ENCODE data around the gene MAGI1. TPM values are rescaled to one million over a fixed set of nuclear protein-coding genes. Genes with fewer than 3 reads are reported as not detected.

MAGI1 gene
- total RNA-seq, 1 donor from 2014 or later: 10.8 TPM

- peaks cover 6% of the 10 kb centered on the region for H3K27me3 Mint-ChIP-seq (ENCODE audit: low read depth)
- no peak overlapping the region for H3K4me3 Mint-ChIP-seq (ENCODE audit: low read depth)
- no peak for DNase-seq (ENCODE audit: low spot score)
- H3K9me3 Mint-ChIP-seq: peaks cover 4% of the 10 kb centered on the region
- no peaks in the 10 kb centered on the region for H3K36me3 Mint-ChIP-seq (ENCODE audit: low read depth)
- intact Hi-C loops (cut with micrococcal nuclease): no loop called here
- peaks cover 8% of the 10 kb centered on the region for H3K4me1 Mint-ChIP-seq (ENCODE audit: low read depth)
- H3K27ac Mint-ChIP-seq: no peak overlapping the region
Observed at GRCh38 chr3:65938676-65939075, 100.0 kb downstream of the MAGI1 start.

DNA sequence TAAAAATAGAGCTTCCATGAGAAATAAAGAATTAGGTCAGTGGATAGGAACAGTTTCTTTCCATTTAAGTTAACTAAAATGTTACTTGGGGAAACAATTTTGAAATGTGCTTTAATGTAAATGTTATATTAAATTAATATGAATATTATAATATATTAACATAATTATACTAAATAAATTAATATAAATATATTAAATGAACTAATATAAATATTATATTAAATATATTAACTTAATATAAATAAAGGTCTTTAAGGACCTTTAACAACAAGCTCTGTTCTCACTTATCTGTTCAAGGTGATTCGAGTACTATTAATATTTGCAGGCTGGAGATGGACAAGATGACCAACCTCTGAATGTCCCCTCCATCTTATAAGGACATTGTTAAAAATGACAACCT is 100.6 kb downstream of the MAGI1 start:
- no peak for DNase-seq (ENCODE audit: low spot score)
- Mint-ChIP-seq H3K27ac (no peak overlapping the region), H3K9me3 (peaks cover 4% of the 10 kb centered on the region), H3K4me3 (ENCODE audit: low read depth) (no peak overlapping the region), H3K4me1 (ENCODE audit: low read depth) (peaks cover 8% of the 10 kb centered on the region), H3K36me3 (ENCODE audit: low read depth) (no peaks in the 10 kb centered on the region), H3K27me3 (ENCODE audit: low read depth) (peaks cover 6% of the 10 kb centered on the region)
- intact Hi-C loops (cut with micrococcal nuclease): no loop called here

- Mint-ChIP-seq H3K27me3 (ENCODE audit: low read depth) (peaks cover 6% of the 10 kb centered on the region), H3K9me3 (peaks cover 8% of the 10 kb centered on the region), H3K4me1 (ENCODE audit: low read depth) (peaks cover 8% of the 10 kb centered on the region), H3K4me3 (ENCODE audit: low read depth) (no peak overlapping the region), H3K27ac (no peak overlapping the region), H3K36me3 (ENCODE audit: low read depth) (no peaks in the 10 kb centered on the region)
- intact Hi-C loops (cut with micrococcal nuclease): no loop called here
- peak; percentile 9 for DNase-seq (ENCODE audit: low spot score)
Observed at GRCh38 chr3:65936908-65937638, 101.6 kb downstream of the MAGI1 start.

- Mint-ChIP-seq H3K4me1 (ENCODE audit: low read depth) (peaks cover 8% of the 10 kb centered on the region), H3K27ac (no peak overlapping the region), H3K27me3 (ENCODE audit: low read depth) (peaks cover 6% of the 10 kb centered on the region), H3K36me3 (ENCODE audit: low read depth) (no peaks in the 10 kb centered on the region), H3K9me3 (peaks cover 9% of the 10 kb centered on the region), H3K4me3 (ENCODE audit: low read depth) (no peak overlapping the region)
- intact Hi-C loops (cut with micrococcal nuclease): no loop called here
- no peak for DNase-seq (ENCODE audit: low spot score)
Observed at GRCh38 chr3:65935724-65936123, 103.0 kb downstream of the MAGI1 start.

DNA sequence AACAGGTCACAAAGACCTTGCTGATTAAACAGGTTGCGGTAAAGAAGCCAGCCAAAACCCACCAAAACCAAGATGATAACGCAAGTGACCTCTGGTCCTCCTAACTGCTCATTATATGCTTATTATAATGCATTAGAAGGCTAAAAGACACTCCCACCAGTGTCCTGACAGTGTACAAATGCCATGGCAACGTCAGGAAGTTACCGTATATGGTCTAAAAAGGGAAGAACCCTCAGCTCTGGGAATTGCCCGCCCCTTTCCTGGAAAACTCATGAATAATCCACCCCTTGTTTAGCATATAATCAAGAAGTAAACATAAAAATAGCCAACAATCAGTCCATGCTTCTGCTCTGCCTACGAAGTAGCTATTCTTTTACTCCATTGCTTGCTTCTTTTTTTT is 108.1 kb downstream of the MAGI1 start:
- Mint-ChIP-seq H3K4me3 (ENCODE audit: low read depth) (no peak overlapping the region), H3K36me3 (ENCODE audit: low read depth) (no peaks in the 10 kb centered on the region), H3K9me3 (peaks cover 9% of the 10 kb centered on the region), H3K4me1 (ENCODE audit: low read depth) (peaks cover under 1% of the 10 kb centered on the region), H3K27ac (no peak overlapping the region), H3K27me3 (ENCODE audit: low read depth) (no peaks in the 10 kb centered on the region)
- intact Hi-C loops (cut with micrococcal nuclease): no loop called here
- DNase-seq (ENCODE audit: low spot score): no peak

DNA sequence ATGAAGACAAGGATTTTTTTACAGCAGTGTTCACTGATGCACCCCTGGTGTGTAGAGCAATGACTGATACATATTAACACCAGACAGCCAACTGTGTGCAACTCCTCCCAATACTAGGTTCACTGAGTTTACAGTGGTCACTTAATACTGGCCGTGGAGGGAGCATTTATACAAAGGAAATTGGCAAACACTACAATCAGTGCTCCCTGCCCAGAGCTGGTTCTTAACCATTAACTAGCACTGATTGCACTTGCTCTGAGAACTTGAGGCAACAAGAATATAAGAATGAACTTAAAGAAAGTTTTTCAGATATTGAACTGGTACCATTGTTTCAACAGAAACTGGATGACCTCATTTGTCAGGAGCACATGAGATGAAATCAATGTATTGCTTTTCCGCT is 110.6 kb downstream of the MAGI1 start:
- H3K27me3 Mint-ChIP-seq (ENCODE audit: low read depth): no peaks in the 10 kb centered on the region
- no peaks in the 10 kb centered on the region for H3K36me3 Mint-ChIP-seq (ENCODE audit: low read depth)
- H3K4me3 Mint-ChIP-seq (ENCODE audit: low read depth): no peak overlapping the region
- no peak overlapping the region for H3K27ac Mint-ChIP-seq
- intact Hi-C loops (cut with micrococcal nuclease): no loop called here
- H3K9me3 Mint-ChIP-seq: peaks cover 5% of the 10 kb centered on the region
- no peaks in the 10 kb centered on the region for H3K4me1 Mint-ChIP-seq (ENCODE audit: low read depth)
- no peak for DNase-seq (ENCODE audit: low spot score)

DNA sequence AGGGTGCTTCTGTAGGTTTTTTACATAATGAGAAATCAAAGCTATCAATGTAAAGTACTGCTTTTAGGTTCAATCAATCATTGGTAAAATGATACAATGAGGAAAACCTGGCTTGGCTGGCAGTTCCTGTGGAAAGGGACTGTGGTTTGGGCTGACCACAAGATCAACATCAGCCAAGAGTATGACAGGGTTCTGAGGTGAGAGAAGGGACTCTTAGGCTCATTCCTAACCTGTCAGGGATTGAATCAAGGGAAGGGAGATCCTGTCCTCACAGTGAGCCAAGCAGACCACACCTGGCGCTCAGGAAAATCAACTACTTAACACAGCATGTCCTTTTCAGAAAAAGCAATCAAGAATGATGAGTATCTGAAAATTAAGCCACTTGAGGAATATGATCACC is 111.1 kb downstream of the MAGI1 start:
- Mint-ChIP-seq H3K27ac (no peak overlapping the region), H3K4me3 (ENCODE audit: low read depth) (no peak overlapping the region), H3K9me3 (peaks cover 5% of the 10 kb centered on the region), H3K4me1 (ENCODE audit: low read depth) (no peaks in the 10 kb centered on the region), H3K36me3 (ENCODE audit: low read depth) (no peaks in the 10 kb centered on the region), H3K27me3 (ENCODE audit: low read depth) (no peaks in the 10 kb centered on the region)
- no peak for DNase-seq (ENCODE audit: low spot score)
- intact Hi-C loops (cut with micrococcal nuclease): no loop called here

- DNase-seq (ENCODE audit: low spot score): no peak
Observed at GRCh38 chr3:65925254-65925954, 113.3 kb downstream of the MAGI1 start.

GRCh38 chr3:65924762-65925161 is 114.0 kb downstream of the MAGI1 start:
- no peaks in the 10 kb centered on the region for H3K27me3 Mint-ChIP-seq (ENCODE audit: low read depth)
- no peaks in the 10 kb centered on the region for H3K4me1 Mint-ChIP-seq (ENCODE audit: low read depth)
- no peaks in the 10 kb centered on the region for H3K9me3 Mint-ChIP-seq
- no peaks in the 10 kb centered on the region for H3K36me3 Mint-ChIP-seq (ENCODE audit: low read depth)
- intact Hi-C loops (cut with micrococcal nuclease): no loop called here
- no peak overlapping the region for H3K4me3 Mint-ChIP-seq (ENCODE audit: low read depth)
- no peak for DNase-seq (ENCODE audit: low spot score)
- no peak overlapping the region for H3K27ac Mint-ChIP-seq

More at GRCh38 chr3:65925254-65925954, 113.3 kb downstream of the MAGI1 start:
- H3K4me3 Mint-ChIP-seq (ENCODE audit: low read depth): no peak overlapping the region
- intact Hi-C loops (cut with micrococcal nuclease): no loop called here
- H3K27ac Mint-ChIP-seq: no peak overlapping the region
- no peaks in the 10 kb centered on the region for H3K4me1 Mint-ChIP-seq (ENCODE audit: low read depth)
- H3K9me3 Mint-ChIP-seq: no peaks in the 10 kb centered on the region
- H3K27me3 Mint-ChIP-seq (ENCODE audit: low read depth): no peaks in the 10 kb centered on the region
- no peaks in the 10 kb centered on the region for H3K36me3 Mint-ChIP-seq (ENCODE audit: low read depth)

- Mint-ChIP-seq H3K9me3 (peaks cover 1% of the 10 kb centered on the region), H3K27me3 (ENCODE audit: low read depth) (peaks cover 1% of the 10 kb centered on the region), H3K4me3 (ENCODE audit: low read depth) (no peak overlapping the region), H3K4me1 (ENCODE audit: low read depth) (no peaks in the 10 kb centered on the region), H3K27ac (no peak overlapping the region), H3K36me3 (ENCODE audit: low read depth) (no peaks in the 10 kb centered on the region)
- DNase-seq (ENCODE audit: low spot score): no peak
- intact Hi-C loops (cut with micrococcal nuclease): no loop called here
Observed at GRCh38 chr3:65922441-65922840, 116.3 kb downstream of the MAGI1 start.

GRCh38 chr3:65919826-65920225 is 118.9 kb downstream of the MAGI1 start:
- Mint-ChIP-seq H3K4me3 (ENCODE audit: low read depth) (no peak overlapping the region), H3K27me3 (ENCODE audit: low read depth) (peaks cover 1% of the 10 kb centered on the region), H3K4me1 (ENCODE audit: low read depth) (no peaks in the 10 kb centered on the region), H3K27ac (no peak overlapping the region), H3K36me3 (ENCODE audit: low read depth) (no peaks in the 10 kb centered on the region), H3K9me3 (peaks cover 3% of the 10 kb centered on the region)
- intact Hi-C loops (cut with micrococcal nuclease): no loop called here
- no peak for DNase-seq (ENCODE audit: low spot score)

- H3K27ac Mint-ChIP-seq: no peak overlapping the region
- no peak overlapping the region for H3K4me3 Mint-ChIP-seq (ENCODE audit: low read depth)
- intact Hi-C loops (cut with micrococcal nuclease): no loop called here
- H3K4me1 Mint-ChIP-seq (ENCODE audit: low read depth): no peaks in the 10 kb centered on the region
- peaks cover 1% of the 10 kb centered on the region for H3K27me3 Mint-ChIP-seq (ENCODE audit: low read depth)
- peaks cover 3% of the 10 kb centered on the region for H3K9me3 Mint-ChIP-seq
- H3K36me3 Mint-ChIP-seq (ENCODE audit: low read depth): no peaks in the 10 kb centered on the region
- DNase-seq (ENCODE audit: low spot score): no peak
Observed at GRCh38 chr3:65915477-65915876, 123.2 kb downstream of the MAGI1 start.

GRCh38 chr3:65914740-65915367 is 123.9 kb downstream of the MAGI1 start:
- no peak for DNase-seq (ENCODE audit: low spot score)
- H3K36me3 Mint-ChIP-seq (ENCODE audit: low read depth): no peaks in the 10 kb centered on the region
- no peaks in the 10 kb centered on the region for H3K4me1 Mint-ChIP-seq (ENCODE audit: low read depth)
- no peak overlapping the region for H3K27ac Mint-ChIP-seq
- intact Hi-C loops (cut with micrococcal nuclease): no loop called here
- peaks cover 3% of the 10 kb centered on the region for H3K9me3 Mint-ChIP-seq
- H3K4me3 Mint-ChIP-seq (ENCODE audit: low read depth): no peak overlapping the region
- H3K27me3 Mint-ChIP-seq (ENCODE audit: low read depth): peaks cover 1% of the 10 kb centered on the region
